Mesenchymal stem cell (in vitro differentiated cells and primary cell): ENCODE measurements around the gene FARS2.

Source experiments
- DNase-seq: peaks from one replicate; pipeline ENCODE4 v3.0.0-alpha.2; 2013
- H2AFZ ChIP-seq: one replicate; pipeline ENCODE4 v1.6.1; 2013; ENCODE audit warnings: low read depth, mild to moderate bottlenecking, control low read depth, inconsistent platforms, low read length, moderate library complexity
- H2AK5ac ChIP-seq: 2 replicates; pipeline ENCODE4 v1.6.1; 2013; ENCODE audit warnings: low read length, moderate library complexity, mild to moderate bottlenecking, inconsistent platforms; ENCODE audit not compliant: severe bottlenecking
- H2BK120ac ChIP-seq: one replicate; pipeline ENCODE4 v1.6.1; 2013; ENCODE audit warnings: low read depth, mild to moderate bottlenecking, inconsistent platforms, low read length, moderate library complexity
- H2BK12ac ChIP-seq, 2 experiments: one replicate each; pipeline ENCODE4 v1.6.1; 2013; ENCODE audit warnings: inconsistent platforms in 2 of 2, low read length in 2 of 2, mild to moderate bottlenecking in 2 of 2, moderate library complexity in 2 of 2, control low read depth in 1 of 2
- H2BK15ac ChIP-seq: one replicate; pipeline ENCODE4 v1.6.1; 2013; ENCODE audit warnings: mild to moderate bottlenecking, low read depth, inconsistent platforms; ENCODE audit not compliant: poor library complexity, severe bottlenecking
- H2BK5ac ChIP-seq: 2 replicates; pipeline ENCODE4 v1.6.1; 2013; ENCODE audit warnings: low read depth, mild to moderate bottlenecking, low read length, control low read depth, inconsistent platforms; ENCODE audit not compliant: poor library complexity, severe bottlenecking
- H3K14ac ChIP-seq, 2 experiments: one replicate each; pipeline ENCODE4 v1.6.1; 2013; ENCODE audit warnings: inconsistent platforms in 2 of 2, low read length in 2 of 2, control low read depth in 1 of 2, mild to moderate bottlenecking in 1 of 2, moderate library complexity in 1 of 2
- H3K18ac ChIP-seq, 2 experiments: one replicate each; pipeline ENCODE4 v1.6.1; 2013; ENCODE audit warnings: inconsistent platforms in 2 of 2, low read length in 2 of 2, control low read depth in 1 of 2, low read depth in 1 of 2, mild to moderate bottlenecking in 1 of 2
- H3K23ac ChIP-seq, 2 experiments: one replicate each; pipeline ENCODE4 v1.6.1; 2013; ENCODE audit warnings: inconsistent platforms in 2 of 2, low read length in 2 of 2, mild to moderate bottlenecking in 2 of 2, moderate library complexity in 2 of 2, control low read depth in 1 of 2
- H3K27ac ChIP-seq: 2 replicates; pipeline ENCODE4 v1.5.1; 2013; ENCODE audit warnings: mild to moderate bottlenecking, moderate library complexity, low read length, control low read depth, inconsistent platforms; ENCODE audit not compliant: poor library complexity, severe bottlenecking
- H3K27me3 ChIP-seq, 2 experiments: 2 replicates each; pipeline versions ENCODE4 v1.6.1 to v1.7.0; 2013; ENCODE audit warnings: low read length in 2 of 2, mild to moderate bottlenecking in 2 of 2, moderate library complexity in 2 of 2, control low read depth in 1 of 2, inconsistent platforms in 1 of 2; ENCODE audit not compliant: control insufficient read depth in 1 of 2, insufficient read depth in 1 of 2
- H3K36me3 ChIP-seq, 2 experiments: 2 replicates each; pipeline versions ENCODE4 v1.6.1 to v1.7.0; 2013; ENCODE audit warnings: low read length in 2 of 2, control low read depth in 1 of 2, inconsistent platforms in 1 of 2, low read depth in 1 of 2, mild to moderate bottlenecking in 1 of 2; ENCODE audit not compliant: insufficient read depth in 2 of 2, control insufficient read depth in 1 of 2
- H3K4ac ChIP-seq, 2 experiments: one replicate each; pipeline ENCODE4 v1.6.1; 2013; ENCODE audit warnings: inconsistent platforms in 2 of 2, low read length in 2 of 2, mild to moderate bottlenecking in 2 of 2, moderate library complexity in 2 of 2, control low read depth in 1 of 2, low read depth in 1 of 2
- H3K4me1 ChIP-seq: 2 replicates; pipeline ENCODE4 v1.6.1; 2013; ENCODE audit warnings: low read depth, low read length, control low read depth; ENCODE audit not compliant: control insufficient read depth, insufficient read depth
- H3K4me2 ChIP-seq: 2 replicates; pipeline ENCODE4 v1.6.1; 2013; ENCODE audit warnings: low read length, mild to moderate bottlenecking, inconsistent platforms; ENCODE audit not compliant: poor library complexity, severe bottlenecking
- H3K4me3 ChIP-seq, 2 experiments: 2 replicates each; pipeline versions ENCODE4 v1.5.1 to v1.7.0; 2013; ENCODE audit warnings: low read length in 2 of 2, mild to moderate bottlenecking in 2 of 2, control low read depth in 1 of 2, low read depth in 1 of 2; ENCODE audit not compliant: insufficient read depth in 1 of 2
- H3K79me1 ChIP-seq: replicated peaks from 2 replicates; pipeline ENCODE4 v1.6.1; 2013; ENCODE audit warnings: mild to moderate bottlenecking, control low read depth, low read length, inconsistent platforms; ENCODE audit not compliant: poor library complexity, severe bottlenecking
- H3K9ac ChIP-seq: 2 replicates; pipeline ENCODE4 v1.7.0; 2013; ENCODE audit warnings: mild to moderate bottlenecking, low read length, moderate library complexity
- H3K9me3 ChIP-seq: 2 replicates; pipeline ENCODE4 v1.7.0; 2013; ENCODE audit warnings: mild to moderate bottlenecking, low read length; ENCODE audit not compliant: control insufficient read depth
- H4K8ac ChIP-seq: one replicate; pipeline ENCODE4 v1.6.1; 2013; ENCODE audit warnings: inconsistent platforms, mild to moderate bottlenecking, low read length, moderate library complexity
- H4K91ac ChIP-seq: one replicate; pipeline ENCODE4 v1.6.1; 2013; ENCODE audit warnings: mild to moderate bottlenecking, low read length, inconsistent platforms
- WGBS: methylation state at CpG from one replicate; pipeline ENCODE4 v1.1.7; 2013; ENCODE audit warnings: mixed read lengths; 5-methylcytosine and 5-hydroxymethylcytosine counted together

FARS2 gene

DNA sequence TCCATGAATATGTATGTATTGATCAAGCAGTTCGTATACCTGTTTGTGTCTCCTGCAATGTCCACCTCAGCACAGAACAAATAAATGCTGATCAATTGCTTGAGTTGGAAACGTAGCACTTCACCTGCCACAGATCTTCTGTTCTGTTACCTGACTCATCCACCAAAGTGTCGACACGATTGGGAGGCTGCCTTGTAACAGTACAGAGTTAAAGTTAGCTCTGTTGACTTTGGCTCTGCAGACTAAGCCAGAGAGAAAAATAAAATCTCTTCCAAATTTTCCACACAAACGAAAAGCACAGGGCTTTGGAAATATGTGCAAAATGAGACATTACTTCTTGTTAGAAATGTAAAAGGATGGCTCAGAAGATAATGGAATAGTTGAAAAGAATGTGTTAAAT is 500.1 kb downstream of the FARS2 start:
- H3K23ac ChIP-seq, result no peak overlapping the region
- no peak overlapping the region for H2BK5ac ChIP-seq
- DNase-seq, result no peak
- no peak overlapping the region for H2AFZ ChIP-seq
- H3K79me1 ChIP-seq, result peaks cover 8% of the 10 kb centered on the region
- WGBS, result 99% methylated on average over 5 of the region's 5 CpGs
- H3K4me2 ChIP-seq, result no peak overlapping the region
- H3K9ac ChIP-seq, result no peak overlapping the region
- no peaks in the 10 kb centered on the region for H3K36me3 ChIP-seq
- no peak overlapping the region for H3K27ac ChIP-seq
- H3K4me3 ChIP-seq, result no peak overlapping the region
- H3K18ac ChIP-seq, result no peak overlapping the region
- no peak overlapping the region for H2BK15ac ChIP-seq
- H3K27me3 ChIP-seq, result no peaks in the 10 kb centered on the region
- H4K8ac ChIP-seq, result no peak overlapping the region
- H3K9me3 ChIP-seq, result no peaks in the 10 kb centered on the region
- no peak overlapping the region for H2BK12ac ChIP-seq
- H3K4me1 ChIP-seq, result peaks cover 14% of the 10 kb centered on the region
- no peak overlapping the region for H4K91ac ChIP-seq
- no peak overlapping the region for H2BK120ac ChIP-seq
- H3K14ac ChIP-seq, result no peak overlapping the region
- no peak overlapping the region for H3K4ac ChIP-seq
- no peak overlapping the region for H2AK5ac ChIP-seq

DNA sequence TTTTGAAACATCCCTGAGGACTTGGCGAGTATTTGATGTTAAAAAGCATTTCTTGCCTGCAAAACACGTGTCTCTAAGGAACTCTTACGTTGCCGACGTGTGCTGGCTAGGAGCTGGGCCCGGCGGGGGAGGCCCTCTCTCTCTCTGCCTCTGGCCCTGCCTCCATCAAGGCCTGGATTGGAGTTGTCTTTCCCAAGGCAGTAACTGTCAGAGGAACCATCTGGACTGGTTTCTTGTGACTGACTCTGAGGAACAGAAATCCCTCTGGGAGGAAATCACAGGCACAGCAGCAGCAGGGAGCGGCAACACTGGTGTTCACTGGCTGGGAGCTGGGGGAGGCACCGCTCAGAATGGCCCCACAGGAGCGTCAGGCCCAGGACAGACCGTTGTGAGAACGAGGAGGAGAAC is 501.3 kb downstream of the FARS2 start:
- Histone ChIP-seq H3K4ac (no peak overlapping the region), H4K8ac (no peak overlapping the region), H2AK5ac (no peak overlapping the region), H3K18ac (no peak overlapping the region), H3K23ac (no peak overlapping the region), H3K27ac (no peak overlapping the region), H2BK5ac (no peak overlapping the region), H3K36me3 (no peaks in the 10 kb centered on the region), H3K4me2 (no peak overlapping the region), H2BK120ac (no peak overlapping the region), H2AFZ (no peak overlapping the region), H3K4me1 (peaks cover 14% of the 10 kb centered on the region), H3K4me3 (no peak overlapping the region), H4K91ac (no peak overlapping the region), H3K9ac (no peak overlapping the region), H3K14ac (no peak overlapping the region), H3K27me3 (no peaks in the 10 kb centered on the region), H3K9me3 (no peaks in the 10 kb centered on the region), H3K79me1 (peaks cover 8% of the 10 kb centered on the region), H2BK15ac (no peak overlapping the region), H2BK12ac (no peak overlapping the region)
- no peak for DNase-seq
- 93% methylated on average over 12 of the region's 12 CpGs for WGBS

GRCh38 chr6:5763407-5763806 is 502.1 kb downstream of the FARS2 start:
- H2BK15ac ChIP-seq, result no peak overlapping the region
- no peak overlapping the region for H2AK5ac ChIP-seq
- peak; percentile 23 for DNase-seq
- peaks cover 8% of the 10 kb centered on the region for H3K79me1 ChIP-seq
- H3K27me3 ChIP-seq, result no peaks in the 10 kb centered on the region
- H4K91ac ChIP-seq, result no peak overlapping the region
- peak overlapping the region; percentile 11 for H2BK5ac ChIP-seq
- H2BK12ac ChIP-seq, result no peak overlapping the region
- H3K14ac ChIP-seq, result no peak overlapping the region
- peaks cover 14% of the 10 kb centered on the region for H3K4me1 ChIP-seq
- H3K9me3 ChIP-seq, result no peaks in the 10 kb centered on the region
- peak overlapping the region; percentile 61 for H3K9ac ChIP-seq
- no peak overlapping the region for H2AFZ ChIP-seq
- H2BK120ac ChIP-seq, result no peak overlapping the region
- H3K36me3 ChIP-seq, result no peaks in the 10 kb centered on the region
- no peak overlapping the region for H3K27ac ChIP-seq
- WGBS, result 71% methylated on average over 1 of the region's 2 CpGs
- H4K8ac ChIP-seq, result no peak overlapping the region
- no peak overlapping the region for H3K4me2 ChIP-seq
- H3K18ac ChIP-seq, result no peak overlapping the region
- H3K4ac ChIP-seq, result no peak overlapping the region
- no peak overlapping the region for H3K23ac ChIP-seq
- no peak overlapping the region for H3K4me3 ChIP-seq

DNA sequence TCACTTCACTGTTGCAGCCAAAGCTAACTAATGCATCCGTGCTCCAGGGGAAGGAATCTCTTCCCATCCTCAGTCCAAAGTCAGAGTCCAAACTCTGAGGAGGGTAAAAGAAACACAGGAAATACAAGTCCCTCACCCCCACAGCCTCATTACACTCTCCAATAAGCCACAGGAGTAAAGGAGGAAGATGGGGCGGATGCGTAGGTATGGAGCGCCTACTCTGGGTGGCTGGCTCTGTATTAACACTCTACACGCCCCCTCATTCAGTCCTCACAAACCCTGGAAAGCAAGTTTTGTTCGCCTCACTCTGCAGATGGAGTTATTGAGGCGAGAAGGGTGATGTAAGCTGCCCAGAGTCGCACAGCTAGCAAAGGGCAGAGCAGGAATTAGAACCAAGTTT is 502.6 kb downstream of the FARS2 start:
- H3K4me1 ChIP-seq, result peaks cover 14% of the 10 kb centered on the region
- H3K27me3 ChIP-seq, result no peaks in the 10 kb centered on the region
- no peak for DNase-seq
- peak overlapping the region; percentile 61 for H3K9ac ChIP-seq
- H2AK5ac ChIP-seq, result no peak overlapping the region
- H3K23ac ChIP-seq, result no peak overlapping the region
- no peaks in the 10 kb centered on the region for H3K36me3 ChIP-seq
- no peak overlapping the region for H3K14ac ChIP-seq
- peak overlapping the region; percentile 27 for H2BK120ac ChIP-seq
- peak overlapping the region; percentile 4 for H4K8ac ChIP-seq
- no peak overlapping the region for H2BK12ac ChIP-seq
- H3K4me3 ChIP-seq, result peak overlapping the region in 1 of 2 experiments; percentile 6
- H3K27ac ChIP-seq, result peak overlapping the region; percentile 28
- H3K79me1 ChIP-seq, result peaks cover 8% of the 10 kb centered on the region
- H3K4me2 ChIP-seq, result no peak overlapping the region
- peak overlapping the region in 1 of 2 experiments; percentile 46 for H3K18ac ChIP-seq
- no peak overlapping the region for H2BK15ac ChIP-seq
- peaks cover under 1% of the 10 kb centered on the region for H3K9me3 ChIP-seq
- no peak overlapping the region for H2BK5ac ChIP-seq
- no peak overlapping the region for H4K91ac ChIP-seq
- H2AFZ ChIP-seq, result no peak overlapping the region
- H3K4ac ChIP-seq, result no peak overlapping the region
- WGBS, result 95% methylated on average over 8 of the region's 8 CpGs
